Fibroblast of skin of scalp (primary cell): ENCODE data around the gene EPHA8.
A peak's percentile ranks its signal among the peaks of the same experiment; 100 is the strongest.

Experiments used
- DNase-seq: peaks from one replicate; pipeline ENCODE4 v3.0.0-alpha.2; 2013

EPHA8 gene

GRCh38 chr1:22625262-22625925 is 62.1 kb downstream of the EPHA8 start:
- DNase-seq, result peak; percentile 16

GRCh38 chr1:22626237-22627157 is 63.2 kb downstream of the EPHA8 start:
- no peak for DNase-seq

GRCh38 chr1:22627331-22627730 is 64.0 kb downstream of the EPHA8 start:
- DNase-seq, result no peak

- DNase-seq, result no peak
Observed at GRCh38 chr1:22628698-22629444, 65.6 kb downstream of the EPHA8 start.

- DNase-seq, result no peak
Observed at GRCh38 chr1:22629886-22630285, 66.6 kb downstream of the EPHA8 start.

- no peak for DNase-seq
Observed at GRCh38 chr1:22633697-22634463, 70.6 kb downstream of the EPHA8 start.

GRCh38 chr1:22635436-22635835 is 72.1 kb downstream of the EPHA8 start:
- DNase-seq, result no peak

GRCh38 chr1:22636353-22636752 is 73.1 kb downstream of the EPHA8 start, which contains the start of gene C1QA:
C1QA (plus strand) TSS chr1:22636628; CDS start chr1:22637617, 989 bp downstream.
- DNase-seq, result no peak

- DNase-seq, result no peak
Observed at GRCh38 chr1:22636927-22637326, 73.6 kb downstream of the EPHA8 start.

GRCh38 chr1:22637907-22638445 is 74.7 kb downstream of the EPHA8 start:
- DNase-seq, result no peak

- no peak for DNase-seq
Observed at GRCh38 chr1:22638476-22639234, 75.4 kb downstream of the EPHA8 start.

GRCh38 chr1:22639286-22639685 is 76.0 kb downstream of the EPHA8 start:
- DNase-seq, result peak; percentile 64

GRCh38 chr1:22641247-22641646 is 78.0 kb downstream of the EPHA8 start:
- no peak for DNase-seq

- peak; percentile 57 for DNase-seq
Observed at GRCh38 chr1:22641906-22642636, 78.8 kb downstream of the EPHA8 start.

GRCh38 chr1:22643381-22643780 is 80.1 kb downstream of the EPHA8 start, which contains the start of gene C1QC:
C1QC (plus strand) TSS chr1:22643633; CDS start chr1:22644024, 391 bp downstream.
- no peak for DNase-seq

GRCh38 chr1:22643928-22644327 is 80.6 kb downstream of the EPHA8 start:
- DNase-seq, result no peak

GRCh38 chr1:22645931-22646330 is 82.6 kb downstream of the EPHA8 start:
- no peak for DNase-seq

- peak; percentile 14 for DNase-seq
Observed at GRCh38 chr1:22646384-22646783, 83.1 kb downstream of the EPHA8 start.

- no peak for DNase-seq
Observed at GRCh38 chr1:22650089-22650693, 86.9 kb downstream of the EPHA8 start.
